CD8-positive, alpha-beta memory T cell (primary cell): Measurements from ENCODE around the gene ECHDC3. TPM values are rescaled to one million over a fixed set of nuclear protein-coding genes. Genes with fewer than 3 reads are reported as not detected.

Source experiments
- CTCF ChIA-PET: fragments of 350-600 bp; sonication (Branson Sonifier 250); formaldehyde crosslinking; loops from one replicate; lab custom pipeline; 2021; ENCODE audit warnings: antibody characterized with exemption; lab: Charles Lee
- POLR2A ChIA-PET: fragments of 350-600 bp; sonication (Branson Sonifier 250); formaldehyde crosslinking; loops from one replicate; lab custom pipeline; 2021; ENCODE audit warnings: antibody characterized with exemption; lab: Charles Lee
- DNase-seq, 5 donors: peaks; one replicate each; pipeline versions ENCODE4 v3.0.0 to v3.0.0-alpha.2; 2020 to 2022; ENCODE audit warnings: mixed read lengths in 1 of 5
- H3K27ac ChIP-seq: one replicate; pipeline ENCODE4 v1.7.0; 2013; ENCODE audit warnings: low read depth, mild to moderate bottlenecking, low read length, moderate library complexity
- H3K27me3 ChIP-seq: 2 replicates; pipeline ENCODE4 v1.7.0; 2013; ENCODE audit warnings: low read length, mild to moderate bottlenecking; ENCODE audit not compliant: insufficient read depth, poor library complexity, severe bottlenecking
- H3K36me3 ChIP-seq: 2 replicates; pipeline ENCODE4 v1.7.0; 2013; ENCODE audit warnings: mild to moderate bottlenecking, low read length, moderate library complexity; ENCODE audit not compliant: insufficient read depth
- H3K4me1 ChIP-seq: 2 replicates; pipeline ENCODE4 v1.7.0; 2013; ENCODE audit warnings: mild to moderate bottlenecking, low read length, moderate library complexity; ENCODE audit not compliant: insufficient read depth
- H3K4me3 ChIP-seq: 2 replicates; pipeline ENCODE4 v1.7.0; 2013; ENCODE audit warnings: mild to moderate bottlenecking, low read length
- H3K9me3 ChIP-seq: 2 replicates; pipeline ENCODE4 v1.7.0; 2013; ENCODE audit warnings: mild to moderate bottlenecking, low read length
- H3K27ac Mint-ChIP-seq, 8 donors: one replicate each; pipeline ENCODE4 v1.8.0; 2020 to 2021; ENCODE audit warnings: mixed read lengths in 8 of 8, mild to moderate bottlenecking in 6 of 8, inconsistent platforms in 3 of 8, moderate library complexity in 3 of 8
- H3K27me3 Mint-ChIP-seq, 2 donors: one replicate each; pipeline ENCODE4 v1.8.0; 2020 to 2021; ENCODE audit warnings: mixed read lengths in 2 of 2, mild to moderate bottlenecking in 1 of 2, moderate library complexity in 1 of 2
- H3K36me3 Mint-ChIP-seq, 3 donors: one replicate each; pipeline ENCODE4 v1.8.0; 2020 to 2021; ENCODE audit warnings: mixed read lengths in 3 of 3, inconsistent platforms in 1 of 3, mild to moderate bottlenecking in 1 of 3
- H3K4me1 Mint-ChIP-seq, 3 donors: one replicate each; pipeline ENCODE4 v1.8.0; 2020 to 2021; ENCODE audit warnings: mixed read lengths in 3 of 3, inconsistent platforms in 1 of 3, mild to moderate bottlenecking in 1 of 3
- H3K4me3 Mint-ChIP-seq, 7 donors: one replicate each; pipeline ENCODE4 v1.8.0; 2020 to 2021; ENCODE audit warnings: mixed read lengths in 7 of 7, mild to moderate bottlenecking in 6 of 7, moderate library complexity in 4 of 7, inconsistent platforms in 2 of 7
- H3K9me3 Mint-ChIP-seq, 5 donors: one replicate each; pipeline ENCODE4 v1.8.0; 2020 to 2022; ENCODE audit warnings: mixed read lengths in 5 of 5, mild to moderate bottlenecking in 3 of 5, moderate library complexity in 2 of 5, inconsistent platforms in 1 of 5
- polyA plus RNA-seq: library from polyadenylated mRNA; unstranded; fragments of 300-500 nt; fragmentation: Illumina TruSeq; gene quantifications from one replicate; pipeline ENCODE4 v1.2.3, GENCODE V29; 2021
- total RNA-seq, 2 experiments: library from RNA; stranded (reverse); gene quantifications; one replicate each; pipeline ENCODE4 v1.2.3, GENCODE V29; 2021

Gene ECHDC3
- total and polyA plus RNA-seq, 3 experiments from 2014 or later, result 0.58 to 0.77 (median 0.71) TPM

GRCh38 chr10:11776080-11776479, 33.9 kb downstream of the ECHDC3 start:
- no peak for DNase-seq
- POLR2A ChIA-PET, result no interaction called here

GRCh38 chr10:11781114-11781513, 38.9 kb downstream of the ECHDC3 start:
- POLR2A ChIA-PET, result no interaction called here
- H3K4me3 ChIP-seq, result no peak overlapping the region
- CTCF ChIA-PET, result interaction anchor here (1.7 kb wide), 1 partner anchor 61 kb away, joined by 3 read pairs; no protein-coding TSS in a partner anchor
- Mint-ChIP-seq H3K4me1 (no peaks in the 10 kb centered on the region), H3K36me3 (no peaks in the 10 kb centered on the region), H3K4me3 (no peak overlapping the region), H3K27ac (no peak overlapping the region), H3K27me3 (peaks cover 3 to 8% of the 10 kb centered on the region in 2 donors), H3K9me3 (no peaks in the 10 kb centered on the region)
- no peak overlapping the region for H3K27ac ChIP-seq
- H3K36me3 ChIP-seq, result no peaks in the 10 kb centered on the region
- no peaks in the 10 kb centered on the region for H3K4me1 ChIP-seq
- no peaks in the 10 kb centered on the region for H3K9me3 ChIP-seq
- DNase-seq, result no peak
- H3K27me3 ChIP-seq, result no peaks in the 10 kb centered on the region

More at GRCh38 chr10:11776080-11776479, 33.9 kb downstream of the ECHDC3 start:
- no peak overlapping the region for H3K4me3 Mint-ChIP-seq
- no peaks in the 10 kb centered on the region for H3K9me3 ChIP-seq
- no peak overlapping the region for H3K27ac Mint-ChIP-seq
- no peaks in the 10 kb centered on the region for H3K36me3 ChIP-seq
- H3K4me3 ChIP-seq, result no peak overlapping the region
- no peak overlapping the region for H3K27ac ChIP-seq
- no peaks in the 10 kb centered on the region for H3K27me3 ChIP-seq
- no peaks in the 10 kb centered on the region for H3K4me1 ChIP-seq
- no peaks in the 10 kb centered on the region for H3K9me3 Mint-ChIP-seq
- CTCF ChIA-PET, result no interaction called here
- H3K36me3 Mint-ChIP-seq, result no peaks in the 10 kb centered on the region
- peaks cover 6 to 17% of the 10 kb centered on the region in 2 donors for H3K27me3 Mint-ChIP-seq
- H3K4me1 Mint-ChIP-seq, result no peaks in the 10 kb centered on the region

- Histone ChIP-seq H3K4me3 (no peak overlapping the region), H3K4me1 (no peaks in the 10 kb centered on the region), H3K9me3 (no peaks in the 10 kb centered on the region), H3K27me3 (no peaks in the 10 kb centered on the region), H3K27ac (no peak overlapping the region), H3K36me3 (no peaks in the 10 kb centered on the region)
- Mint-ChIP-seq H3K9me3 (no peaks in the 10 kb centered on the region), H3K27ac (peak overlapping the region in 1 of 8 donors; percentile 53), H3K4me1 (no peaks in the 10 kb centered on the region), H3K27me3 (peaks cover 9 to 14% of the 10 kb centered on the region in 2 donors), H3K4me3 (no peak overlapping the region), H3K36me3 (no peaks in the 10 kb centered on the region)
- peak in 2 of 5 donors; percentile 18 to 33 for DNase-seq
- POLR2A ChIA-PET, result no interaction called here
- CTCF ChIA-PET, result interaction anchor here (0.9 to 2.3 kb wide), 7 partner anchors 8 to 207 kb away, joined by 4 to 10 read pairs (median 5); no protein-coding TSS in a partner anchor
Observed at GRCh38 chr10:11782793-11783557, 40.8 kb downstream of the ECHDC3 start.

GRCh38 chr10:11783558-11783865, 41.3 kb downstream of the ECHDC3 start:
- H3K27ac Mint-ChIP-seq, result no peak overlapping the region
- Histone ChIP-seq H3K9me3 (no peaks in the 10 kb centered on the region), H3K36me3 (no peaks in the 10 kb centered on the region), H3K27ac (no peak overlapping the region), H3K4me3 (no peak overlapping the region), H3K4me1 (no peaks in the 10 kb centered on the region), H3K27me3 (no peaks in the 10 kb centered on the region)
- ChIA-PET CTCF (interaction anchor here (0.6 to 2.3 kb wide), 4 partner anchors 14 to 514 kb away, joined by 3 to 10 read pairs (median 6); no protein-coding TSS in a partner anchor), POLR2A (no interaction called here)
- H3K36me3 Mint-ChIP-seq, result no peaks in the 10 kb centered on the region
- H3K9me3 Mint-ChIP-seq, result no peaks in the 10 kb centered on the region
- no peaks in the 10 kb centered on the region for H3K4me1 Mint-ChIP-seq
- peaks cover 9 to 14% of the 10 kb centered on the region in 2 donors for H3K27me3 Mint-ChIP-seq
- DNase-seq, result no peak
- H3K4me3 Mint-ChIP-seq, result no peak overlapping the region

- ChIA-PET CTCF (interaction anchor here (1.7 to 2.3 kb wide), 2 partner anchors 199 to 200 kb away, joined by 4 to 6 read pairs; no protein-coding TSS in a partner anchor), POLR2A (no interaction called here)
- H3K4me3 Mint-ChIP-seq, result no peak overlapping the region
- no peaks in the 10 kb centered on the region for H3K36me3 ChIP-seq
- H3K9me3 Mint-ChIP-seq, result no peaks in the 10 kb centered on the region
- no peaks in the 10 kb centered on the region for H3K27me3 ChIP-seq
- no peaks in the 10 kb centered on the region for H3K9me3 ChIP-seq
- no peaks in the 10 kb centered on the region for H3K4me1 ChIP-seq
- no peak for DNase-seq
- no peaks in the 10 kb centered on the region for H3K4me1 Mint-ChIP-seq
- no peak overlapping the region for H3K27ac Mint-ChIP-seq
- H3K27ac ChIP-seq, result no peak overlapping the region
- H3K27me3 Mint-ChIP-seq, result peaks cover 13 to 30% of the 10 kb centered on the region in 2 donors
- H3K36me3 Mint-ChIP-seq, result no peaks in the 10 kb centered on the region
- no peak overlapping the region for H3K4me3 ChIP-seq
Observed at GRCh38 chr10:11787374-11787773, 45.2 kb downstream of the ECHDC3 start.

GRCh38 chr10:11787846-11788245, 45.7 kb downstream of the ECHDC3 start:
- no peak overlapping the region for H3K4me3 Mint-ChIP-seq
- POLR2A ChIA-PET, result no interaction called here

GRCh38 chr10:11789306-11789705, 47.1 kb downstream of the ECHDC3 start:
- no peak for DNase-seq
- Mint-ChIP-seq H3K27ac (no peak overlapping the region), H3K4me3 (no peak overlapping the region), H3K4me1 (no peaks in the 10 kb centered on the region), H3K27me3 (peaks cover 11 to 30% of the 10 kb centered on the region in 2 donors), H3K36me3 (no peaks in the 10 kb centered on the region), H3K9me3 (no peaks in the 10 kb centered on the region)
- ChIA-PET CTCF (no interaction called here), POLR2A (no interaction called here)
- Histone ChIP-seq H3K27ac (no peak overlapping the region), H3K36me3 (no peaks in the 10 kb centered on the region), H3K27me3 (no peaks in the 10 kb centered on the region), H3K9me3 (no peaks in the 10 kb centered on the region), H3K4me1 (no peaks in the 10 kb centered on the region), H3K4me3 (no peak overlapping the region)

More at GRCh38 chr10:11787846-11788245, 45.7 kb downstream of the ECHDC3 start:
- H3K9me3 ChIP-seq, result no peaks in the 10 kb centered on the region
- no peaks in the 10 kb centered on the region for H3K36me3 Mint-ChIP-seq
- H3K4me3 ChIP-seq, result no peak overlapping the region
- no peaks in the 10 kb centered on the region for H3K36me3 ChIP-seq
- H3K27ac ChIP-seq, result no peak overlapping the region
- no peaks in the 10 kb centered on the region for H3K4me1 ChIP-seq
- peaks cover 14 to 30% of the 10 kb centered on the region in 2 donors for H3K27me3 Mint-ChIP-seq
- H3K9me3 Mint-ChIP-seq, result no peaks in the 10 kb centered on the region
- no peaks in the 10 kb centered on the region for H3K27me3 ChIP-seq
- DNase-seq, result no peak
- CTCF ChIA-PET, result no interaction called here
- H3K4me1 Mint-ChIP-seq, result no peaks in the 10 kb centered on the region
- H3K27ac Mint-ChIP-seq, result no peak overlapping the region

- H3K27me3 ChIP-seq, result no peaks in the 10 kb centered on the region
- CTCF ChIA-PET, result interaction anchor here (1.2 to 1.5 kb wide), 2 partner anchors 8 to 30 kb away, joined by 4 to 5 read pairs; no protein-coding TSS in a partner anchor
- no peak overlapping the region for H3K27ac ChIP-seq
- H3K4me1 Mint-ChIP-seq, result no peaks in the 10 kb centered on the region
- POLR2A ChIA-PET, result no interaction called here
- H3K9me3 ChIP-seq, result no peaks in the 10 kb centered on the region
- no peaks in the 10 kb centered on the region for H3K36me3 Mint-ChIP-seq
- no peak for DNase-seq
- H3K36me3 ChIP-seq, result no peaks in the 10 kb centered on the region
- no peak overlapping the region for H3K4me3 ChIP-seq
- no peaks in the 10 kb centered on the region for H3K9me3 Mint-ChIP-seq
- peaks cover 11 to 30% of the 10 kb centered on the region in 2 donors for H3K27me3 Mint-ChIP-seq
- H3K4me3 Mint-ChIP-seq, result no peak overlapping the region
- H3K27ac Mint-ChIP-seq, result no peak overlapping the region
- H3K4me1 ChIP-seq, result no peaks in the 10 kb centered on the region
Observed at GRCh38 chr10:11789956-11790355, 47.8 kb downstream of the ECHDC3 start.
